H9 (cell line): ENCODE results near the gene SPATS1. TPM values are rescaled to one million over a fixed set of nuclear protein-coding genes. Genes with fewer than 3 reads are reported as not detected.

ENCODE experiments used
- DNase-seq: peaks from one replicate; pipeline ENCODE4 v3.0.0-alpha.2; 2017
- H2AFZ ChIP-seq: one replicate; pipeline ENCODE4 v1.6.1; 2013; ENCODE audit warnings: mild to moderate bottlenecking, low read length, control low read depth, moderate library complexity
- H2AK5ac ChIP-seq: 2 replicates; pipeline ENCODE4 v1.6.1; 2013; ENCODE audit warnings: low read length, control low read depth, mixed read lengths; ENCODE audit not compliant: insufficient read length
- H2BK120ac ChIP-seq: one replicate; pipeline ENCODE4 v1.6.1; 2013; ENCODE audit warnings: low read depth, mild to moderate bottlenecking, low read length, control low read depth, inconsistent platforms; ENCODE audit not compliant: poor library complexity, severe bottlenecking
- H2BK12ac ChIP-seq: 2 replicates; pipeline ENCODE4 v1.6.1; 2013; ENCODE audit warnings: low read length, control low read depth, mixed read lengths, low read depth; ENCODE audit not compliant: insufficient read length
- H2BK15ac ChIP-seq: 2 replicates; pipeline ENCODE4 v1.6.1; 2013; ENCODE audit warnings: low read depth, low read length, control low read depth
- H2BK20ac ChIP-seq: one replicate; pipeline ENCODE4 v1.6.1; 2013; ENCODE audit warnings: low read depth, mild to moderate bottlenecking, low read length, control low read depth, inconsistent platforms; ENCODE audit not compliant: poor library complexity, severe bottlenecking
- H2BK5ac ChIP-seq: 2 replicates; pipeline ENCODE4 v1.6.1; 2013; ENCODE audit warnings: low read length, control low read depth, mixed read lengths; ENCODE audit not compliant: insufficient read length
- H3K14ac ChIP-seq: 2 replicates; pipeline ENCODE4 v1.6.1; 2013; ENCODE audit warnings: low read length, control low read depth; ENCODE audit not compliant: insufficient read depth
- H3K18ac ChIP-seq: 2 replicates; pipeline ENCODE4 v1.6.1; 2013; ENCODE audit warnings: low read depth, mild to moderate bottlenecking, mixed read lengths, low read length, control low read depth; ENCODE audit not compliant: insufficient read length
- H3K23ac ChIP-seq: 2 replicates; pipeline ENCODE4 v1.6.1; 2013; ENCODE audit warnings: low read length, control low read depth, mixed read lengths, low read depth; ENCODE audit not compliant: insufficient read length
- H3K23me2 ChIP-seq: 2 replicates; pipeline ENCODE4 v1.6.1; 2013; ENCODE audit warnings: low read depth, mild to moderate bottlenecking, mixed read lengths, low read length, control low read depth; ENCODE audit not compliant: insufficient read length, poor library complexity, severe bottlenecking
- H3K27ac ChIP-seq: 2 replicates; pipeline ENCODE4 v1.5.1; 2013; ENCODE audit warnings: low read length, control low read depth, mixed read lengths, low read depth; ENCODE audit not compliant: insufficient read length
- H3K27me3 ChIP-seq: 2 replicates; pipeline ENCODE4 v1.6.1; 2013; ENCODE audit warnings: low read length, control low read depth, inconsistent platforms; ENCODE audit not compliant: insufficient read depth
- H3K4ac ChIP-seq: 2 replicates; pipeline ENCODE4 v1.6.1; 2013; ENCODE audit warnings: low read depth, mild to moderate bottlenecking, control low read depth, inconsistent platforms, low read length, moderate library complexity
- H3K4me1 ChIP-seq: 2 replicates; pipeline ENCODE4 v1.6.1; 2013; ENCODE audit warnings: low read length, control low read depth, inconsistent platforms; ENCODE audit not compliant: insufficient read depth
- H3K4me2 ChIP-seq: 2 replicates; pipeline ENCODE4 v1.6.1; 2013; ENCODE audit warnings: low read length, control low read depth, mixed read lengths; ENCODE audit not compliant: insufficient read length, insufficient read depth
- H3K56ac ChIP-seq: 2 replicates; pipeline ENCODE4 v1.6.1; 2013; ENCODE audit warnings: low read depth, mild to moderate bottlenecking, mixed read lengths, low read length, control low read depth; ENCODE audit not compliant: insufficient read length
- H3K79me1 ChIP-seq: 2 replicates; pipeline ENCODE4 v1.6.1; 2013; ENCODE audit warnings: low read depth, mild to moderate bottlenecking, moderate library complexity, low read length, control low read depth, inconsistent platforms; ENCODE audit not compliant: insufficient read depth, poor library complexity, severe bottlenecking
- H3K79me2 ChIP-seq: 2 replicates; pipeline ENCODE4 v1.6.1; 2013; ENCODE audit warnings: low read length, control low read depth, inconsistent platforms; ENCODE audit not compliant: insufficient read depth
- H3K9ac ChIP-seq: 2 replicates; pipeline ENCODE4 v1.6.1; 2013; ENCODE audit warnings: low read length, control low read depth, mixed read lengths; ENCODE audit not compliant: insufficient read length; ENCODE audit errors: extremely low read depth
- H3K9me3 ChIP-seq: one replicate; pipeline ENCODE4 v1.6.1; 2013; ENCODE audit warnings: low read depth, low read length, inconsistent platforms; ENCODE audit not compliant: control insufficient read depth
- H3T11ph ChIP-seq: one replicate; pipeline ENCODE4 v1.6.1; 2013; ENCODE audit warnings: mild to moderate bottlenecking, low read length, control low read depth, inconsistent platforms
- H4K20me1 ChIP-seq: one replicate; pipeline ENCODE4 v1.6.1; 2013; ENCODE audit not compliant: control insufficient read depth, insufficient read length, insufficient read depth
- H4K5ac ChIP-seq: 2 replicates; pipeline ENCODE4 v1.6.1; 2013; ENCODE audit warnings: low read depth, mild to moderate bottlenecking, mixed read lengths, low read length, control low read depth; ENCODE audit not compliant: insufficient read length
- H4K8ac ChIP-seq: replicated peaks from 2 replicates; pipeline ENCODE4 v1.6.1; 2013; ENCODE audit warnings: low read length, control low read depth, mixed read lengths, low read depth; ENCODE audit not compliant: insufficient read length
- H4K91ac ChIP-seq: 2 replicates; pipeline ENCODE4 v1.6.1; 2013; ENCODE audit warnings: low read depth, mild to moderate bottlenecking, moderate library complexity, mixed read lengths, low read length, control low read depth; ENCODE audit not compliant: insufficient read length
- H3K27ac Mint-ChIP-seq, 3 experiments: 2 replicates in 2 of 3; 3 replicates in 1 of 3; pipeline ENCODE4 v1.8.0; 2020 to 2021; ENCODE audit warnings: mixed read lengths in 3 of 3, mild to moderate bottlenecking in 1 of 3, moderate library complexity in 1 of 3
- H3K27me3 Mint-ChIP-seq: 2 replicates; pipeline ENCODE4 v1.8.0; 2021; ENCODE audit warnings: low read depth, mild to moderate bottlenecking, moderate library complexity, mixed read lengths
- H3K36me3 Mint-ChIP-seq, 3 experiments: 2 replicates in 2 of 3; 3 replicates in 1 of 3; pipeline ENCODE4 v1.8.0; 2020 to 2021; ENCODE audit warnings: low read depth in 3 of 3, mixed read lengths in 3 of 3; ENCODE audit not compliant: insufficient read depth in 1 of 3
- H3K4me1 Mint-ChIP-seq, 2 experiments: 2 replicates each; pipeline ENCODE4 v1.8.0; 2020; ENCODE audit warnings: mixed read lengths in 2 of 2
- H3K4me3 Mint-ChIP-seq, 2 experiments: 2 replicates in 1 of 2; 3 replicates in 1 of 2; pipeline ENCODE4 v1.8.0; 2020 to 2021; ENCODE audit warnings: mild to moderate bottlenecking in 2 of 2, mixed read lengths in 2 of 2, moderate library complexity in 1 of 2
- H3K9me3 Mint-ChIP-seq, 2 experiments: 2 replicates in 1 of 2; 3 replicates in 1 of 2; pipeline ENCODE4 v1.8.0; 2020; ENCODE audit warnings: mild to moderate bottlenecking in 2 of 2, mixed read lengths in 2 of 2, moderate library complexity in 1 of 2
- CTCF ChIP-seq: fragments of 200-600 bp; sonication (generic); conservative IDR thresholded peaks from 3 replicates; pipeline ENCODE4 v1.8.0; 2021; ENCODE audit warnings: antibody characterized with exemption, mild to moderate bottlenecking
- WGBS: extraction: QIAGEN DNeasy Blood & Tissue Kit; methylation state at CpG from one replicate; pipeline ENCODE4 v1.1.7; 2013; ENCODE audit warnings: missing lambda C conversion rate, low lambda C conversion rate, mixed read lengths; ENCODE audit not compliant: insufficient read length; ENCODE audit errors: extremely low coverage; 5-methylcytosine and 5-hydroxymethylcytosine counted together
- total RNA-seq: library from RNA; stranded (reverse); gene quantifications from 2 replicates; pipeline ENCODE4 v1.2.1, GENCODE V29; 2021

Gene SPATS1
- total RNA-seq, 1 experiment from 2014 or later: not detected

GRCh38 chr6:44359973-44360372, 17.5 kb downstream of the SPATS1 start:
- H3K4ac ChIP-seq: no peak overlapping the region
- H3K79me1 ChIP-seq: no peaks in the 10 kb centered on the region
- Mint-ChIP-seq H3K9me3 (no peaks in the 10 kb centered on the region), H3K36me3 (no peaks in the 10 kb centered on the region), H3K27me3 (peaks cover 5% of the 10 kb centered on the region; the same call in 1 of the 2 replicates), H3K4me3 (no peak overlapping the region), H3K27ac (no peak overlapping the region), H3K4me1 (peaks cover 0 to 4% of the 10 kb centered on the region in 2 experiments; a peak in 1 of 4 replicates)
- no peak overlapping the region for H2BK12ac ChIP-seq
- no peak overlapping the region for H3K9ac ChIP-seq
- no peak overlapping the region for H4K91ac ChIP-seq
- H3K4me2 ChIP-seq: no peak overlapping the region
- TF ChIP-seq CTCF: no peak
- H3K18ac ChIP-seq: no peak overlapping the region
- H3K4me1 ChIP-seq: no peaks in the 10 kb centered on the region
- no peaks in the 10 kb centered on the region for H4K20me1 ChIP-seq
- H4K8ac ChIP-seq: no peak overlapping the region
- no peak overlapping the region for H3K27ac ChIP-seq
- H2AFZ ChIP-seq: no peak overlapping the region
- no peak overlapping the region for H3K14ac ChIP-seq
- no peaks in the 10 kb centered on the region for H3K23me2 ChIP-seq
- H2BK5ac ChIP-seq: no peak overlapping the region
- H3K27me3 ChIP-seq: no peaks in the 10 kb centered on the region
- no peak for DNase-seq
- no peak overlapping the region for H3K56ac ChIP-seq
- H2AK5ac ChIP-seq: no peak overlapping the region
- no peak overlapping the region for H2BK20ac ChIP-seq
- no peak overlapping the region for H2BK120ac ChIP-seq
- no peaks in the 10 kb centered on the region for H3K9me3 ChIP-seq
- H4K5ac ChIP-seq: no peak overlapping the region
- H3T11ph ChIP-seq: no peak overlapping the region
- H3K79me2 ChIP-seq: no peaks in the 10 kb centered on the region
- no peak overlapping the region for H2BK15ac ChIP-seq
- no CpG with 5 or more reads among the region's 3 CpGs for WGBS
- no peak overlapping the region for H3K23ac ChIP-seq
